Fibroblast of lung (primary cell): ENCODE results near the gene BMS1.

Experiments
- CTCF ChIP-seq, 2 donors: IDR thresholded peaks in 1 of 2; conservative IDR thresholded peaks in 1 of 2; 1 replicate in 1 of 2; 2 replicates in 1 of 2; pipeline ENCODE4 v1.5.1; 2011 to 2012; ENCODE audit warnings: low read length in 2 of 2, control low read depth in 1 of 2, inconsistent platforms in 1 of 2, low read depth in 1 of 2, mild to moderate bottlenecking in 1 of 2
- EZH2 ChIP-seq: IDR thresholded peaks from 2 replicates; pipeline ENCODE4 v1.5.1; 2012; ENCODE audit warnings: low read length, control low read depth, mild to moderate bottlenecking; ENCODE audit errors: missing control alignments

DNA sequence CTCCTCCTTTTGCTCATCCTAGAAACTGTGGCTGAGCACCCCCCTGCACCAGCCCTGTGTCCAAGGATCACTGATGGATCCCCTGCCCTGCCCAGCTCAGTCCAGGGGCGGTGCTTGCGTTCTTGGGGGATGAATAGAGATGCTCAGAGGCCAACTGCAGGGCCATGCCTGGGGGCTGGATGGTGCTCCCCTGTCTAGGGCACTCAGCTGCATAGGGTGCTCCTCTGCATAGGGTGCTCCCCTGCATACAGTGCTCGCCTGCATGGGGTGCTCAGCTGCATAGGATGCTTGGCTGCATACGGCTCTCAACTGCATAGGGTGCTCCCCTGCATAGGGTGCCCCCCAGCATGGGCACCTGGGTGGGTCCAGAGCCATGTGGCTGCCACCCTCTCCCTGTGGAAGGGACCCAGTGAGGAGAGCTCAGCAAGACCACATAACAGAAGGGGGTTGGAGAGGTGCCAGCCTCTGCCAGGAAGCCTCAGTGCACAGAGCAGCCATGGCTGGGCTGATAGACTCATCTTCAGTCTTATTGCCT, 95.0 kb downstream of the BMS1 start:
- no peak for TF ChIP-seq CTCF (conservative IDR thresholded peaks at IDR 0.05 in 1 of 2, IDR thresholded peaks at IDR 0.05 in 1 of 2; ENCODE audit: low read depth in 1 of 2, low read length in 2 of 2)
- no peak for TF ChIP-seq EZH2
